ENCODE measurements around the gene SLC37A1.

DNA sequence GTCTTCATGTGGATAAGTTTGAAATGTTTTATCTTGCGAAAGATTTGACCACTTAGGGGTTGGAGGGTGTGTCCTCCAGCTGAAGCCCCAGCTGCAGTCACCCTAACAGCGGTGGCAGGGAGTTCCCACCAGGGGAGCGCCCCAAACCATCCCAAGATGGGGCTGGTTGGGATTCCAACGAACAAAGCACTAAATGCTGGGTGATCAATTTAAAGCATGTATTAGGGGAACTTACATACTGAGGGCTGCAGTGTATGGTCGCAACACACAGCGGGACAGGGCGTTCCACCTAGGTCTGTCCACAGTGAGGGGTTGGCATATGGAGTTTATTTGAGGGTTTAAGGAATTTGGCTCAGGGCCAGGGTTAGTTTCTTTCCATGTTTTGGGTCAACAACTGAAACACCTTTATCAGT lies 26.3 kb downstream of the SLC37A1 start:
- TF ChIP-seq, protein P1, sequence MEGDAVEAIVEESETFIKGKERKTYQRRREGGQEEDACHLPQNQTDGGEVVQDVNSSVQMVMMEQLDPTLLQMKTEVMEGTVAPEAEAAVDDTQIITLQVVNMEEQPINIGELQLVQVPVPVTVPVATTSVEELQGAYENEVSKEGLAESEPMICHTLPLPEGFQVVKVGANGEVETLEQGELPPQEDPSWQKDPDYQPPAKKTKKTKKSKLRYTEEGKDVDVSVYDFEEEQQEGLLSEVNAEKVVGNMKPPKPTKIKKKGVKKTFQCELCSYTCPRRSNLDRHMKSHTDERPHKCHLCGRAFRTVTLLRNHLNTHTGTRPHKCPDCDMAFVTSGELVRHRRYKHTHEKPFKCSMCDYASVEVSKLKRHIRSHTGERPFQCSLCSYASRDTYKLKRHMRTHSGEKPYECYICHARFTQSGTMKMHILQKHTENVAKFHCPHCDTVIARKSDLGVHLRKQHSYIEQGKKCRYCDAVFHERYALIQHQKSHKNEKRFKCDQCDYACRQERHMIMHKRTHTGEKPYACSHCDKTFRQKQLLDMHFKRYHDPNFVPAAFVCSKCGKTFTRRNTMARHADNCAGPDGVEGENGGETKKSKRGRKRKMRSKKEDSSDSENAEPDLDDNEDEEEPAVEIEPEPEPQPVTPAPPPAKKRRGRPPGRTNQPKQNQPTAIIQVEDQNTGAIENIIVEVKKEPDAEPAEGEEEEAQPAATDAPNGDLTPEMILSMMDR (conservative IDR thresholded peaks at IDR 0.05; ENCODE audit: low read depth, low read length) = peak; percentile 50
- no peak for TF ChIP-seq EZH2 (IDR thresholded peaks at IDR 0.05; ENCODE audit: borderline replicate concordance, low read depth, low read length, poor library complexity, severe bottlenecking)

Measured in A673 (cell line).